ENCODE data around the gene SUSD3.

DNA sequence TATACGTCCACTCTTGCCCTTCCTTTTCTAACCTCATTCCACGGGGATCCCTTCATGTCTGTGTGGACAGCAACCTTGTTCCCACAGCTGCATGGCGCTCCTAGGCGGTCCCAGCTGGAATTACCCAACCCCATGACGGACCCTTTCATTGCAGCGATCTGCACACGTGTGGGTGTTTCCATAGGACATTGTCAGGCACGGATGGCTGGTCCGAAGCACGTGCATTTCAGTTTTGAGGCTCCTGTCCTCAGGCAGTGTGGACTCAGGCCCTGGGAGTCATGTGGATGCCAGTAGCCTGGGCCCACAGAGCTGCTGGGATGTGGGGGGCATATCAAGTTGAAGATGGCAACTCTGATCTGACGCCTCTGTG, 52.5 kb downstream of the SUSD3 start:
- TF ChIP-seq, protein P1, sequence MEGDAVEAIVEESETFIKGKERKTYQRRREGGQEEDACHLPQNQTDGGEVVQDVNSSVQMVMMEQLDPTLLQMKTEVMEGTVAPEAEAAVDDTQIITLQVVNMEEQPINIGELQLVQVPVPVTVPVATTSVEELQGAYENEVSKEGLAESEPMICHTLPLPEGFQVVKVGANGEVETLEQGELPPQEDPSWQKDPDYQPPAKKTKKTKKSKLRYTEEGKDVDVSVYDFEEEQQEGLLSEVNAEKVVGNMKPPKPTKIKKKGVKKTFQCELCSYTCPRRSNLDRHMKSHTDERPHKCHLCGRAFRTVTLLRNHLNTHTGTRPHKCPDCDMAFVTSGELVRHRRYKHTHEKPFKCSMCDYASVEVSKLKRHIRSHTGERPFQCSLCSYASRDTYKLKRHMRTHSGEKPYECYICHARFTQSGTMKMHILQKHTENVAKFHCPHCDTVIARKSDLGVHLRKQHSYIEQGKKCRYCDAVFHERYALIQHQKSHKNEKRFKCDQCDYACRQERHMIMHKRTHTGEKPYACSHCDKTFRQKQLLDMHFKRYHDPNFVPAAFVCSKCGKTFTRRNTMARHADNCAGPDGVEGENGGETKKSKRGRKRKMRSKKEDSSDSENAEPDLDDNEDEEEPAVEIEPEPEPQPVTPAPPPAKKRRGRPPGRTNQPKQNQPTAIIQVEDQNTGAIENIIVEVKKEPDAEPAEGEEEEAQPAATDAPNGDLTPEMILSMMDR (IDR thresholded peaks at IDR 0.05; ENCODE audit: insufficient read depth, low read length), result no peak
- TF ChIP-seq, protein P2, sequence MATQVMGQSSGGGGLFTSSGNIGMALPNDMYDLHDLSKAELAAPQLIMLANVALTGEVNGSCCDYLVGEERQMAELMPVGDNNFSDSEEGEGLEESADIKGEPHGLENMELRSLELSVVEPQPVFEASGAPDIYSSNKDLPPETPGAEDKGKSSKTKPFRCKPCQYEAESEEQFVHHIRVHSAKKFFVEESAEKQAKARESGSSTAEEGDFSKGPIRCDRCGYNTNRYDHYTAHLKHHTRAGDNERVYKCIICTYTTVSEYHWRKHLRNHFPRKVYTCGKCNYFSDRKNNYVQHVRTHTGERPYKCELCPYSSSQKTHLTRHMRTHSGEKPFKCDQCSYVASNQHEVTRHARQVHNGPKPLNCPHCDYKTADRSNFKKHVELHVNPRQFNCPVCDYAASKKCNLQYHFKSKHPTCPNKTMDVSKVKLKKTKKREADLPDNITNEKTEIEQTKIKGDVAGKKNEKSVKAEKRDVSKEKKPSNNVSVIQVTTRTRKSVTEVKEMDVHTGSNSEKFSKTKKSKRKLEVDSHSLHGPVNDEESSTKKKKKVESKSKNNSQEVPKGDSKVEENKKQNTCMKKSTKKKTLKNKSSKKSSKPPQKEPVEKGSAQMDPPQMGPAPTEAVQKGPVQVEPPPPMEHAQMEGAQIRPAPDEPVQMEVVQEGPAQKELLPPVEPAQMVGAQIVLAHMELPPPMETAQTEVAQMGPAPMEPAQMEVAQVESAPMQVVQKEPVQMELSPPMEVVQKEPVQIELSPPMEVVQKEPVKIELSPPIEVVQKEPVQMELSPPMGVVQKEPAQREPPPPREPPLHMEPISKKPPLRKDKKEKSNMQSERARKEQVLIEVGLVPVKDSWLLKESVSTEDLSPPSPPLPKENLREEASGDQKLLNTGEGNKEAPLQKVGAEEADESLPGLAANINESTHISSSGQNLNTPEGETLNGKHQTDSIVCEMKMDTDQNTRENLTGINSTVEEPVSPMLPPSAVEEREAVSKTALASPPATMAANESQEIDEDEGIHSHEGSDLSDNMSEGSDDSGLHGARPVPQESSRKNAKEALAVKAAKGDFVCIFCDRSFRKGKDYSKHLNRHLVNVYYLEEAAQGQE (IDR thresholded peaks at IDR 0.05; ENCODE audit: insufficient replicate concordance, low read depth), result no peak
- TF ChIP-seq POLR2AphosphoS5 (IDR thresholded peaks at IDR 0.05; ENCODE audit: low read depth) (no peak), SPI1 (IDR thresholded peaks at IDR 0.05; ENCODE audit: borderline replicate concordance, low read depth) (no peak)

All from HL-60 (cell line).